GM19043 (cell line): ENCODE measurements around the gene TLR5.

Experiments
- ATAC-seq: cut with Tn5 transposase; IDR thresholded peaks from one replicate; pipeline ENCODE4 v1.9.1; 2021; ENCODE audit warnings: low read depth; ENCODE audit not compliant: unreplicated experiment

TLR5 gene

GRCh38 chr1:223152399-223152798 lies 9.4 kb upstream of the TLR5 start:
- ATAC-seq: no peak

GRCh38 chr1:223150443-223150842 lies 7.4 kb upstream of the TLR5 start:
- no peak for ATAC-seq

DNA sequence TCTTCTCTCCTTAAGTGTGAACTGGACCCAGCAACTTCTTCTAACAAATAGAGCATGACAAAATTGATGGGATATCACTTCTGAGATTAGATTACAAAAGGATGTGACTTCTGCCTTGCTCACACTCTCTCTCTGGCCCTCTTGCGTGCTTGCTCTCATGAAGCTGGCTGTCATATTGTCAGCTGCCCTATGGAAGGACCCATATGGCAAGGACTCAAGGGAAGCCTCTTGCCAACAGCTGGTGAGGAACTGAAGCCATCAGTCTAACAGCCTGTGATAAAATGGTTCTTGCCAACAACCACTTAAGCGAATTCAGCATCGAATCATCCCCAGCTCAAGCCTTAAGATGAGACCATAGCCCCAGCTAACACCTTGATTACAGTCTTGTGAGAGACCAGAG lies 4.8 kb upstream of the TLR5 start:
- no peak for ATAC-seq

- no peak for ATAC-seq
Observed at GRCh38 chr1:223147409-223147808, 4.4 kb upstream of the TLR5 start.

DNA sequence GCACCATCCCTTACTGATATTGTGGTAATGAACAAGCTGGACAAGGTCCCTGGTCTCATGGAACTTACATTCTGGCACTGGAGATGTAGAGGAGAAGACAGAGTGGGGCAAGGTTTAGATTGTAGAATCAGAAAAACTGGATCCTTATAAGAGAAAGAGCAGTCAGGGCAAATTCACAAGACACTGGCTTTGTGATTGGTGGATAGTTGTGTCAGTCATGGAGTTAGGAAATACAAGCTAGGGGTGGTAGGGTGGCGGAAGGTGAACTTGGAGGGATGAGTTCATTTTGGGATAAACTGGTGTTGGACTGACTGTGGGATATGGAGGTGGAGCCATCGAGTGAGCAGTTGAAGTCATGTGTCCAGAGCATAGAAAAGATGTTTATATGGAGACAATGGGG lies 3.7 kb upstream of the TLR5 start:
- no peak for ATAC-seq

GRCh38 chr1:223144914-223145313 lies 1.9 kb upstream of the TLR5 start:
- no peak for ATAC-seq

DNA sequence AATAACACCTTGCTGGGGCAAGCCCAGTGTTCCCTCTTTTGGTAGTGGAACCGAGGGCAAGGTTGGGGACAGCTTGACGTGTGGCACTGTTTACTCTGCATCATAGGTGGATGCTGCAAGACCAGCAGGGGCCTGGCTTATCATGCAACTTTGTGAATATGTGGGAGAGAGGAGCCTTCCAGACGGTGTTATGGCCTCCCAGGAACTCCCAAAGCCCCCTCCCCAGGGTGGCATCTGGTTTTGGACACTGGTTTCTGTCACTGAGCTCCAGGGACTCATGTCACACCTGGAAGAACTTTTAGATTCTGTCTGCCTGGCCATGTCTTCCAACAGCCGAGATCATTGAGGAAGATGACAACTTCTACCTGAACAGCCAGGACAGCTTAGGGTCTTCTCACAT lies 1.4 kb upstream of the TLR5 start:
- ATAC-seq: no peak

DNA sequence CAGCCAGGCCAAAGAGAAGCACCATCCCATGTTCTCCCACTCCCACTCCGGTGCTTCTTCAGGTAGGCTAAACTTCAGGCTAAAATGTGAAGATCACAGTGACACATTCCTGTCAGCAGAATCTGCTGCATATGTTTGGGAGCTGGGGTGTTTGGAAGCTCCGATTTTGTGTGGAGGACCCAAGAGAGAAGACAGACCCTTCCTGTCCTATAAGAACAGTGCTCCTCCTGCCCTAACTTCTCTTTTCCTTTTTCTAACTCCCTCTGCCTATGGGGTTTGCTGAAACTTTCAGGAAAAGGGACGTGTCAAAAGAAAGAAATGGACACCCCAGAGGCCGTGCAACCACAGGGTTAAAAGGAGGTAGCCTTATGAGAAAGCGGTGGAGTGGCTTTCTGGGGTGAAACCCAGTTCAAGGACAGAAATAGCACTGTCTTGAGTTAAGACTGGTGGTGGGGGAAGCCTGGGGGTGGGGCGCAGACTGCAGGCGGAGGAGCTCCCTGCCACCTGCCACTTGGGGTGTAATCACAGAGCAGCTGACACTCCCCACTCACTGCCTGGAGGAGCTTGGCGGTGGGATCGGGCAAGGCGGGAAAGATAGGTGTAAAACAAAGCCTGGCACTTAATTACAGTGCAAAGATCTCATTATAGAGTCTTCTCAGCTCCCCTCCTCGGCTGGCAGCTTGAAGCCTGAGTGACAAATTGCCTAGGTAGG lies 645 bp upstream of the TLR5 start:
- peak; percentile 36 for ATAC-seq

GRCh38 chr1:223142269-223142668 lies 779 bp downstream of the TLR5 start:
- no peak for ATAC-seq

DNA sequence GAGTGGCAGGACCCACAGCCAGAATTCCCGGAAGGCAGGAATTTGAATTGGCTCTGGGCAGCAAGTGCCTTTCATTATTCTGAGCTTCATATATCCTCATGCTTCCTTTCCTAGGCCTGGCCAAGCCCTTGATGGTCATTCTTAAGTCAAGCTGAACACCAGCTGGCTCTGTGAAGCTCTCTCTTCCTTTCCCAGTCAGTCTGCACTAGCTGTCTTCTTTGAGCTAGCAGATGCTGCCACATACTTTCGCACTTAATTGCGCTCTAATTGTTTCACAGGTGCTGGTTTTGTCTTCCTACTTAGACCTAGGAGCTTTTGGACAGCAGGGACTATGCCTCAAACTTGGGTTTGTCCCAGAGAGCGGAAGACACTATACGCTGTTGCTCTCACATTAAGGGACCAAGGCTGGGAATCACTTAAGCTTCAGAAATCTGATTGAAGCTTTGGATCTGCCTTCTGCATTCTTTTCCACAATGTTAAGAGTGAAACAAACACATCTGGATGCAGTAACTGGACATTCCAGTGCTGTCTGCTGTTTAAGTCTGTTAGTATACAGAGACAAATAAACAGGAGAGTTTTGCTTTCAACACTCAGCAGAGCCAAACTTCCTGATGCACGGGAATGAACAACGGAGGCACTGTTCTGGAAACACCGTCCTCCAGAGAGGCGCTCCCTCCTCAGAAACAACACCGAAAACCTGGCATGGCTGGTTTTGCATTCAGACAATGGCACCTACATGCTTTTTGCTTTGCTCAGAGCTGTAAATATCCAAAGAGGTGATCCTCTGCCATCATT lies 2.2 kb downstream of the TLR5 start:
- ATAC-seq: no peak

DNA sequence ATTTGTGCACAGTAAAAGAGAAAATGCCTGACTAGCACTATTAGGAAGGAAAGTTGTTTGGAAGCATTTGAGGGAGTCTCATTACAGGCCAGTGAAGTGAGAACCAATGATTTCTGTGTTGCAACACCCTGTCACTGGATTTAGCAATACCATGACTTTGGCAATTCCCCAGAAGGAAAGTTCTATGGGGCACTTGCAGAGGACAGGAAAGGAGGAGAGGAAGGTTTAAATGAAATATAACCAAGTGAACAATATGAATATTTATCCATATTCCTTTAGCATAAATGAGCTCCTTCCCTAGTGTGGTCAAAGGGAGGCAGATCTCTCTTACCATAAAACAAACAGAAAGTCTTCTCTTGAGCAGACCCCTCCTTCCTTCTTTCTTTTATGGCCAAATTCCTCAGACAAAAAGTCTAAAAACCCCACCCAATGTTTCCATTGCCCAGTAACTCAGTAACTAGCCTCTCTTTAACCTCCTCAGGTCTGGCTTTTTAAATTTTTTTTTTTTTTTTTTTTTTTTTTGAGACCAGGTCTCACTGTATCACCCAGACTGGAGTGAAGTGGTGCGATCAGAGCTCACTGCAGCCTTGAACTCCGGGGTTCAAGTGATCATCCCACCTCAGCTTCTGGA lies 5.5 kb downstream of the TLR5 start:
- ATAC-seq: no peak

DNA sequence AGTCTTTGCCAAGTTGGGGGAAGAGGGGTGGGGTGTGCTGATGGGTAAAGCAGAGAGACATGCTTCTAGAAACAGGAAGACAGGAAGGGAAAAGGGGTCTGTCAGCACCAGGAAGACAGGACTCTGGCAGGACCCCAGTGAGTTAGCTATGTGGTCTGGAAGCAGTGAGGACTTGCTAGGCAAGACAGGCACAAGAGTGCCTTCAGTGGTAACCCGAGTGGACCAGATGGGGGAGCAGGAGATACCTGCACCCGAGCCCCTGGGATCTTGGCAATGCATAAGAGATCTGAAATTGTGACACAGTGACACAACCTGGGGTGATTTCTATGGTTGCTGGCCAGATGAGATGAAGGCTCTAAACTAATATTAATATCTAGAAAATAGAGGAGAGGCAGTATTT lies 7.0 kb downstream of the TLR5 start:
- ATAC-seq: no peak

- ATAC-seq: no peak
Observed at GRCh38 chr1:223135176-223135942, 7.7 kb downstream of the TLR5 start.

GRCh38 chr1:223133824-223134435 lies 9.1 kb downstream of the TLR5 start:
- peak; percentile 82 for ATAC-seq

GRCh38 chr1:223133306-223133823 lies 9.7 kb downstream of the TLR5 start:
- ATAC-seq: no peak

GRCh38 chr1:223129229-223129901 lies 13.7 kb downstream of the TLR5 start:
- peak; percentile 58 for ATAC-seq

DNA sequence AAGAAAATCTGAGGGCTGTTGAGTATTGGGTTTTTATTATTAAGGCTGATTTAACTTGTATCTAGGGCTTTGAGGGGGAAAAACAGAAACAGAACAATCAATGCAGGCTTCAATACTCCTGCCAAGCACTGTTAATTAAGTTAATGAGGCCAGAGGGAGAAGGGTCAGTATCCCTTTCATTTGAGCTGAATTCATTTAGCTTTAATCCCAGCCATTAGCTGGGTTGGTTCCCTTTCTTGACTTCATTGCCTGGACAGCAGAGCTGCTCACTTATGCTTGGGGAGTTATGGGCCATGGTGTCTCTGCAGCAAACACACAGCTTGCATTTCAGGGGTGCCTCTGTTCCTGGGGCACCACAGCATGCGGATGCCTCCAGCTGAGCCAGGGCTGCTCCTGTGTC lies 16.3 kb downstream of the TLR5 start:
- ATAC-seq: no peak

DNA sequence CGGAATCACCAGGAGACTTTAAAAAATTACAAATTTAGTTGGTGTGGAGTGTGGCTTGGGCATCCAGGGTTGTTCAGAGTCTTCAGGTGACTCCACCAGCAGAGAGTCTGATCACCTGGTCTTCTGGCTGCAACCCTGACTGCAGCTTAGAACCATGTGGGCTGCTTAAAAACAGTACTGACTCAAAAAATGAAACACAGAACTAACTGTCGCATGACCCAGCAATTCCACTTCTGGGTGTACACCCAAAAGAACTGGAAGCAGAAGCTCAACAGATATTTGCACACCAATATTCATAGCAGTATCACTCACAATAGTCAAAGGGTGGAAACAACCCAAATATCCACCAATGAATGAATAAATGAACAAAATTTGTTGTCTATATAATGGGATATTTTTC lies 17.3 kb downstream of the TLR5 start:
- no peak for ATAC-seq

GRCh38 chr1:223123011-223123610 lies 19.9 kb downstream of the TLR5 start:
- no peak for ATAC-seq
